Putamen (tissue), 1 donor: ENCODE results near the gene WWOX.

ENCODE experiments used
- DNase-seq: peaks from one replicate; pipeline ENCODE4 v3.0.0-alpha.2; 2016; ENCODE audit warnings: low spot score

Gene WWOX

GRCh38 chr16:78538292-78538691 is 438.8 kb downstream of the WWOX start:
- DNase-seq, result no peak

DNA sequence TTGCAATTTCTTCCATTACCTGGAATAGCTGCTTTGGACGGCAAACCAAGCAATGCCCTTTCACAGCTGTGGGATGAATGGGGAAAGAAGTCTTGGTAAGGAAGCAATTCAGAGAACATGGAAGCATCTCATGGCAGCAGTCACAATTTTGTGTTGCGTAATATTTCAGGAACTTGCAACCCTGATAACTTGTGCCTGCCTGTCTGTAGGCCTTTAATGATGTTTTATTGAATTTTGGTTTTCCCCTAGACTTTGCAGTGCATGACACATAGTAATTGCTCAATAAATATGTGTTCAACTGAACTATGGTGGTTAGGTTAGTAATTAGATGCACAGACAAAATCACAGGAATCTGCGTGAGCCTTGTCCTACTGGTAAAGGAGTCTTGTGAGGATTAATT is 439.5 kb downstream of the WWOX start:
- DNase-seq, result no peak

DNA sequence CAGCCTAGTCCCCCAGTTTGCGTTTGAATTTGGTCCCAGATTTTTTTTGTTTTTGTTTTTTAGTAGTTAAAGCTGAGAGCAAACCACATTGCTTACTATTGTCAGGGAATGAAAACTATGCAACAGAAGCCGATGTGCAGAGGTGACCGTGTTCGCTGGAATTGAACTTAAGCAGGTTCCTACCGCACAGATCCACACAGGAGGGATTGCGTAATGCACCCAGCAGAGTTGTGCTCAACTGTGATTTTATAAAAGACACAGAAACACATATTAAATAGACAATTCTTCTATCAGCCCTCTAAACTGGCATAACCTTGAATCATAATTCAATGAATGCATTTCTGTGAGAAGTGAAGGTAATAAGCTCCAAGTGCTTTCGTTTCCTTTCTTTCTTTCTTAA is 443.0 kb downstream of the WWOX start:
- DNase-seq, result no peak

- DNase-seq, result no peak
These were observed 443.6 kb downstream of the WWOX start for GRCh38 chr16:78543023-78543422.

- DNase-seq, result no peak
These were observed 449.9 kb downstream of the WWOX start for GRCh38 chr16:78549366-78549765.

DNA sequence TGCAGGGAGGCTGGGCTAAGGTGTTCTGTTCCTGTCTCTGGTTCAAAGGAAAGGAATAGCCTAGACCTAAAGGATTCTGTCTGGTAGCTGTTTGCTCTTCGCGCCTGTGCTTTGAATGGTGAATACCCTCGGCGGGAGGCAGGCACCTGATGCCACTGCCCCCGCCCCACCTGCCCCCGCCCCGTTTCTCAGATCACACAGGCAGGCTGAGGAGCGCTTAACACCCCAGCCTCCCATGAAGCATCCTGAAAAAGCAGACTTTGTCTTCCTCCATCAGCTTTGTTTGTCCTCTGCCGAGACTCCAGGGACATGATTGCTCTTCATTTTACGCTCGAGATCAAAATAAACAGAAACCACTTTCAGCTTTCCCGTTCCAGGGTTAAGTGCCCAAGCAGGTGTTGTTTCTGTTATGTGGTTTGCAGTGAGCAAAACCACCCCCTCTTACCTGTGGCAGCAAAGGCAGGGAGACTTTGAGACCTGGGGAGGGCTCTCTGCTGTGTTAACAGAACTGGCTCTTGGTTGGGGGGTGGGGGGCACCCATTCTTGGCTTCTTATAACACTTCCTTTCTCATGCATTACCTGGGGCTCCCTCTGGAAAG is 452.1 kb downstream of the WWOX start:
- no peak for DNase-seq

DNA sequence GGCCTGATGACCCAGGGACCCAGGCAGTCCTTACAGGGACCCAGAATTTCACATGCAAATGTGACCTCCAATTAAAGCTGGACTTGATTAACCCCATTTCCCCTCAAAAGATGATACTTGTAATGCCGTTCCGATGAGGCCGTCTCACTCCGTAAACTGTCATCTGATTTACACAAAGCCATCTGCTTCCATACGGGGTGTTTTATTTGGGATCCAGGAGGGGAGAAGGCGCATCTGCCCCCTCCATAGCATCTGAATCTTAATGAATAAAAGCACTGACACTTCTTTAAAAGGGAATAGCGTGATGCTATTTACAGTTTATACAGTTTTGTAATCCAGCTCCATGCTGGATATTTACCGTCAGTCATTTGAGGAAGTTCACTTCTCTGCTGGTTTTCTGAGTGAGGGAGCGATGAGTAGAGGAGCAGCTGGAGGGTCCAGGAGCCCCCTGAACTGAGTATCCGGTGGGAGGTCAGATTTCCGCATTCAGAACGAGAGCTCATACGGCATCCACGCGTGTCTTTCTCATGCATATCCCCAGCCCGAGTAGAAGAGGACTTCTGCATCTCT is 452.7 kb downstream of the WWOX start:
- DNase-seq, result no peak

GRCh38 chr16:78552716-78553115 is 453.3 kb downstream of the WWOX start:
- DNase-seq, result no peak

DNA sequence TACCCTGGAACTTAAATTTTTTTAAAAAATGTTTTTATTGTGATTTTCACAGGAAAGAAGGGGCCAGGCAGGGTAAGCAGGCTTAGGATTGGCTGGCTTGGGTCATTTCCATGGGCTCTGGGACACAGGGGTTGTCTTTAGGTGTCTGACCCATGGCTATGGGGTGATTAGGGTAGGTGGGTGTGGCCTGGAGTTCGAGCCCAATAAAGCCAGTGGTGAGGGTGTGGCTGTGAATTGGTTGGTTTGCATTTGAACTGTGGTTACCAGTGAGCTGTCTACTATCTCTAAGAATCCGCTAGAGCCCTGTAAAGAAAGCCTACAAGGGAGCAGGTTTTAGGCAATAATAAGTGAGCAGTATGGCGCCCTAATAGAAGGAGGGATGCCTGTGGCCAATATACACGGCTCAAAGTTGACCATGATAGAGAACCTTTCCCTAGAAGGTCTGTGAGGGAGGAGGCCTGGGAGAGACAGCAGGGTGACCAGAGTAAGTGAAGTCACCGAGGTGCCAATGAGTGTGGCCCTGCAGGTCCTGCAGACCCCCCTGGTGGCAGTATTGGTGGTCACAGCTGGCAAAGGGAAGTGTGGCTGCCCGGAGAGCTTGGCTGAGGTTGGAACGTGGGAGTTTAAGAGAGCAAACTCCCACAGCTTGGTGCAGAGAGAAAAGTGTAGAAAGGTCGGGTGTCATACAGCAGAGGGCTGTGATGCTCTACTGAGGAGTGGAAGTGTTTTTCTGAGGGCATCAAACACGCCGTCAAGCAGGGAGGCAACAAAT is 454.0 kb downstream of the WWOX start:
- DNase-seq, result no peak

DNA sequence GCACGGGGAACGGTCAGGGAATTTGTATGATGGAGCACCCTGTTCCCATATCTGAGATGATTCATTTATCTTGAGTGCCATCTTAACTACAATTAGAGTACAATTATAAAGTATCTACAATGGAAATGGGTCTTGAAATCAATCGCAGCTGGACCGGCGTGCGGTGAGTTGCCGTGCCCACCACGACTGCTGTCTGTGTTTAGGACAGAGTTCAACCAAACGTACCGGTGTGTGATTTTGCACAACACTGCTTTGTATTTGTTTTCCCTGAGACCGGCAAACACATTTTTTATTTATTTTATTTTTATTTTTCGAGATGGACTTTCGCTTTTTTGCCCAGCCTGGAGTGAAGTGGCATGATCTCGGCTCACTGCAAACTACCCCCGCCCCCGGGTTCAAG is 457.0 kb downstream of the WWOX start:
- DNase-seq, result no peak

DNA sequence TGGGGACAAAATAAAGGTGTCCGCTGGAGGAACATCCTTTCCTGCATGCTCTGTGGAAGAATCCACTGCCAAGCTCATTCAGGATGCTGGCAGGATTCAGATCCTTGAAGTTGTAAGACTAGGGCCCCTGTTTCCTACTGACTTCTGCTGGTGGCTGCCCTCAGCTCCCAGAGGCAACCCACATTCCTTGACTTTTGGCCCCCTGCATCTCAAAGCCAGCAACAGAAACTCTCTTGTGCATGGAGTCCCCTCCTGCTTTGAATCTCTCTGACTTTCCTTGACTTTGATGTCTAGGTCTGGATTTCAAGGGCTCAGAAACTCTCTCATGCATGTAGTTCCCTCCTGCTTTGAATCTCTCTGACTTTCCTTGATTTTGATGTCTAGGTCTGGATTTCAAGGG is 461.5 kb downstream of the WWOX start:
- no peak for DNase-seq

- no peak for DNase-seq
These were observed 462.7 kb downstream of the WWOX start for GRCh38 chr16:78562111-78562510.

DNA sequence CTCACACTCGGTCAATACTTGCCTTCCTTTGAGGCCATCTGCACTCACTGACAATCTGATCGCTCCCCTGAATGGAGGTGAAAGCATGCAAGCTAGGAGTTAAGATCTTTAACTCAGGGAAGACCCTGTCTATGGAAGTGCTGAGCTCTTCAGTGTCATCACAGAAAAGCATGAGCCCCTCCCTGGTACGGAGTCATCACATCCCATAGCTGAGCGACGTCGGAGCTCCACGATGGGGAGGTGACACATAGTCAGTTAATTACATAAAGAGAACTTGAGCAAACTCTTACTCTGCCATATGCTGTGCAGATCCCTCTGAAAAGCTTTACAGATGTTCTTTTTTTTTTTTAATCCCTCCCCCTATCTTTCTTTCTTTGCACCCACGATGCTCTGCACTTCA is 463.2 kb downstream of the WWOX start:
- peak; percentile 49 for DNase-seq

DNA sequence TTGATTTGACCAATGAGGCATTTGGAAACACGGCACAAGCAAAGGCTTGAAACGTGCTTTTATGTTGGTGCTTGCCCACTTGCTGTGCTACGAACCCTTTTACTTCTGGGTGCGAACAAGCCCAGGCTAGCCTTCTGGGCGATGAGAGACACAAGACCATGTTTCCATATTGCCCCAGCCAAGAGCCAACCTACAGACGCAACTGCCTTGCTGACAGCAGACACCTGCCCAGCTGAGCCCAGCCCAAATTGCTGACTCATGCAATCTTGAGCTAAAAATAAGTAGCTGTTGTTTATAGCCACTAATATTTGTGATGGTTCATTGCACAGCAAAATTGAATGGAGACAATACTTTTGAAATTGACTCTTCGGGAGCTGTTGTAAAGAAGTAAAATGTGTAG is 464.5 kb downstream of the WWOX start:
- no peak for DNase-seq

DNA sequence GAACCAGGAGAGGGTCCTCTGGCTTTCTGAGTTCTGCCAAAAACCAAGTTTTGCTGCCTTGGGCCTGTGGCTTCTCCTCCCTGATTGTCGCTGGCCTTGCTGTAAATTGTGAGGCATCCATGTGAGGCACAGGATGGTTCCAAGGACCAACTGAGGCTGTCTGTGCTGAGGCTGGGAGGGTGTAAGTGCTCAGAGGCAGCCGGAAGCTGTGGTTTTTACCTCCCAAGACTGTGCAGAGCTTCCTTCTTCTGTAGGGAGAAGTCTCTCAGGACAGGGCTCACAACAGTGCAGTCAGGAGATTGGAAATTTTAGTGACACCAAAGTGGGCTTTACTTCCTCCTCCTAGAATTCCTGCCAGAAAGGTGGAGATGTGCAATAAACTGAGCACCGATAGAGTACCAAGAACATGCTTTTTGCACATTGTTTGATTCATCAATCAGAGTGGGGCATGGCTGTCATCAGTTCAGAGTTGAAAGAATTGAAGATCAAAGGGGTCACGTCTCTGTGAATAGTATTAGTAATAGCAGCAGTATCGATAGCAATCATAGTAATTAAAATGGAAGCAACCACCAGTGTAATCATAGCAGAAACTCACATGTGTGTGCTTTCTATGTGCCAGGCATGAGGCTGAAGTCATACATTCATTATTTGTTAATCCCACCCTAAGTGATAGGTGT is 467.1 kb downstream of the WWOX start:
- no peak for DNase-seq

- DNase-seq, result no peak
These were observed 471.1 kb downstream of the WWOX start for GRCh38 chr16:78570399-78571141.

DNA sequence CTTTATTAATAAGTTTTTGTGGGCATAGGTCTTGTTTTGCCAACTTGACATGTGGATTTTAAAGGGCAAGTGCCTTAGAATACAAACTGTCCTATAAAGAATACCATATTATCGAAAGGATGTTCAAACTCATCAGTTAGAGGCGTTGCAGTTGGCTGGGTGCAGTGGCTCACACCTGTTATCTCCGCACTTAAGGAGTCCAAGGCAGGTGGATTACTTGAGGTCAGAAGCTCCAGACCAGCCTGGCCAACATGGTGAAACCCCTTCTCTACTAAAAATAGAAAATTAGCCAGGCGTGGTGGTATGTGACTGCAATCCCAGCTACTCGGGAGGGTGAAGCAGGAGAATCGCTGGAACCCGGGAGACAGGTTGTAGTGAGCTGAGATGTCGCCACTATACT is 472.0 kb downstream of the WWOX start:
- no peak for DNase-seq

DNA sequence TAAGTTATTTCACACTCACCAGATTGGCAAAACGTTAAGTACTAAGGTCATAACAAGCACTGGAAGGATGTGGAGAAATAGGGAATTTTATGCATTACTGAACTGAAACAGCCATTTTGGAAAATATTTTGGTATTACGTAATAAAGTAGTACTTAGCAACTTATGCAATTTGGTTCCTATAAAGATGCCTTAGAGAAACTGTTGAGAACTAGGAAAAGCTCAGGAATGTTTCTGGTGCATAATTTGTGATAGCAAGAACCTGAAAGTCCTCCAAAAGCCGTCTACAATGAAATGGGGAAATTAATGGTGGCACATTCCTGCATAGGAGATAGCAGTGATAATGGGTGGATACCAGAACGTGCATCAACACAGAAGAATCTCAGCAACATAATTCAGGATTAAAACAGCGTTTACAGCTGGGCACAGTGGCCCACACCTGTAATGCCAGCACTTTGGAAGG is 472.5 kb downstream of the WWOX start:
- no peak for DNase-seq

DNA sequence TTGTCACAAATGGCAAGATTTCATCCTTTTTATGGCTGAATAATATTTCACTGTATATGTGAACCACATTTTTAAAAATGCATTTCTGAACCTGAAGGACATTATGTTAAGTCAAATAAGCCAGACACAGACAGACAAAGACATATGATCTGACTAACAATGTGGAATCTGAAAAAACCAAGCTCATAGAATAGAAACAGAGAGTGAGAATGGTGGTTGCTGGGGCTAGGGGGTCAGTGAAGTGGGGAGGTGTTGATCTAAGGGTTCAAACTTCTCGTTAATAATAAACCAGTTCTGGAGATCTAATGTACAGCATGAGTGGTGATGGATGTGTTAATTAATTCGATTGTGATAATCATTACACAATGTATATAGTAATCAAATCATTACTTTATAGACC is 475.1 kb downstream of the WWOX start:
- DNase-seq, result no peak

DNA sequence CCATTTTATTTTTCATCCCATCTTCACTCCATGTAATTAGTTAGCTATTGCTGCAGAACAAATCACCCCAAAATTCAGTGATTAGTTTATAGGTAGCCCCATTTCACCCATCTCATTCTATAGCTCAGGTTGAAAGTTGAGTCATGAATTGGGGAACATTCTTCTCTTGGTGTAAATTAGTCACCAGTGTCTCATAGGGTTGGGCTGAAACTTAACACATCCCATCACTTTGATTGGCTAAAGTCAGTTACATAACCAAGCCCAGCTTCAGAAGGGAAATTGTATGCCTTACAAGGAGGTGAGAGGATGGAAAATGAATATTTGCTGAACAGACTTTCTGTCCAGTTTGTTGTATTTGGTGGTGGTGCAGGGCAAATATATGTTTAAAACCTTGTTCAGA is 477.5 kb downstream of the WWOX start:
- no peak for DNase-seq

GRCh38 chr16:78577630-78578029 is 478.2 kb downstream of the WWOX start:
- no peak for DNase-seq

GRCh38 chr16:78579020-78579419 is 479.6 kb downstream of the WWOX start:
- DNase-seq, result no peak
